Retinal pigment epithelial cell (primary cell): ENCODE data around the gene SPAG4.

Source experiments
- DNase-seq: peaks from one replicate; pipeline ENCODE4 v3.0.0-alpha.2; 2010; ENCODE audit warnings: low read depth
- H3K4me3 ChIP-seq: 2 replicates; pipeline ENCODE4 v1.5.1; 2011; ENCODE audit warnings: mild to moderate bottlenecking, low read length, control low read depth, moderate library complexity
- TF ChIP-seq, protein P1 (sequence below): conservative IDR thresholded peaks from 2 replicates; pipeline ENCODE4 v1.5.1; 2011; ENCODE audit warnings: low read depth, low read length, control low read depth, inconsistent platforms

Gene SPAG4

DNA sequence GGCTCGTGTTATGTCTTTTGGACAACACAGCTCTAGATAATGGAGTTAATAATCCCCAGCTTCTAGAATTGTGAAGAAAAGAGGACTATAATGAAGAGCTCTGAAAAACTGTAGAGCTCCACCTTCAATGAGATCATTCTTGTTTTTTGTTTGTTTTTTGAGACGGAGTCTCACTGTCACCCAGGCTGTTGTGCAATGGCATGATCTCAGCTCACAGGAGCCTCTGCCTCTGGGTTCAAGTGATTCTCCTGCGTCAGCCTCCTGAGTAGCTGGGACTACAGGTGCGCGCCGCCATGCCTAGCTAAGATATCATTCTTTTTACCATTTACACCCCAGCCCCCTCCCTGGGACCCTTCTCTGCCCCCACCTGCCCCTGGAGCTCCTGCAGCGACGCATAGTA lies 37.2 kb upstream of the SPAG4 start:
- DNase-seq: no peak

DNA sequence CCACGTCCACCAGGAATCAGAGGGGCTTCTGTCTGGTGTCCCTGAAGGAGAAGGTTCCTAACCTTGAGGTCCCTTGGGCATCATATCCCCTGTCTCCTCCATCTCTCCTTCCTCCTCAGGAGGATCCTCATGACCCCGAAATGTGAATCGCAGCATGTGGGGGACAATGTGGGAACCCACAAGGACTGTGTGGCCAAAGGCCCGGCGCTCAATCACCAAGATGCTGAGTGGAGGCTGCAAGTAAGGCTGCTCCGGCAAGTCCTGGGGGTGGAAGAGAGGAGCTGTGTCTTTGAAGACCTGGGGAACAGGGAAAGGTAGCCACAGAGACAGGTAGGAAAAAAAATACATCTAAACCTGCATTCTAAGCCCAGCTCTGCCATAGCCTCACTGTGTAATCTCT lies 36.4 kb upstream of the SPAG4 start:
- no peak for DNase-seq
- no peak overlapping the region for H3K4me3 ChIP-seq
- TF ChIP-seq, protein P1, sequence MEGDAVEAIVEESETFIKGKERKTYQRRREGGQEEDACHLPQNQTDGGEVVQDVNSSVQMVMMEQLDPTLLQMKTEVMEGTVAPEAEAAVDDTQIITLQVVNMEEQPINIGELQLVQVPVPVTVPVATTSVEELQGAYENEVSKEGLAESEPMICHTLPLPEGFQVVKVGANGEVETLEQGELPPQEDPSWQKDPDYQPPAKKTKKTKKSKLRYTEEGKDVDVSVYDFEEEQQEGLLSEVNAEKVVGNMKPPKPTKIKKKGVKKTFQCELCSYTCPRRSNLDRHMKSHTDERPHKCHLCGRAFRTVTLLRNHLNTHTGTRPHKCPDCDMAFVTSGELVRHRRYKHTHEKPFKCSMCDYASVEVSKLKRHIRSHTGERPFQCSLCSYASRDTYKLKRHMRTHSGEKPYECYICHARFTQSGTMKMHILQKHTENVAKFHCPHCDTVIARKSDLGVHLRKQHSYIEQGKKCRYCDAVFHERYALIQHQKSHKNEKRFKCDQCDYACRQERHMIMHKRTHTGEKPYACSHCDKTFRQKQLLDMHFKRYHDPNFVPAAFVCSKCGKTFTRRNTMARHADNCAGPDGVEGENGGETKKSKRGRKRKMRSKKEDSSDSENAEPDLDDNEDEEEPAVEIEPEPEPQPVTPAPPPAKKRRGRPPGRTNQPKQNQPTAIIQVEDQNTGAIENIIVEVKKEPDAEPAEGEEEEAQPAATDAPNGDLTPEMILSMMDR: no peak

More for the DNA sequence above, 37.2 kb upstream of the SPAG4 start:
- TF ChIP-seq, protein P1: no peak
- no peak overlapping the region for H3K4me3 ChIP-seq

DNA sequence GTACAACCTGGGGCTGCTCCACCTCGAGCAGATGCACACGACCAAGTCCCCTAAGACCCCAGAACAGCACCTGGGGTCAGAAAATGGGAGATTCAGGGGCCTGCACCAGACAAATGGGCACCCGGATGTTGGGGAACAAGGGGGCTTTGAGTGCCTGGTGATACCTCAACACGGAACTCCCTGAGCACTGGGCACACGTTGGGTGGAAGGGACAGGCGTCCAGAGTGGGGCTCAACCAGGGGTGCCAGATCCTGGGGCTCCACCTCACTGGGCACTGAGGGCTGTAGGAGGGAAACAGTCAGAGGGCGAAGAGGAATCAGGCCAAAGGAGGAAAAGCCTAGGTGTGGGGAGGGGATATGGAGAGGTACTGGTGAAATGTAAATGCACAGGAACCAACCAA lies 33.5 kb upstream of the SPAG4 start:
- DNase-seq: no peak
- TF ChIP-seq, protein P1: no peak
- no peak overlapping the region for H3K4me3 ChIP-seq

DNA sequence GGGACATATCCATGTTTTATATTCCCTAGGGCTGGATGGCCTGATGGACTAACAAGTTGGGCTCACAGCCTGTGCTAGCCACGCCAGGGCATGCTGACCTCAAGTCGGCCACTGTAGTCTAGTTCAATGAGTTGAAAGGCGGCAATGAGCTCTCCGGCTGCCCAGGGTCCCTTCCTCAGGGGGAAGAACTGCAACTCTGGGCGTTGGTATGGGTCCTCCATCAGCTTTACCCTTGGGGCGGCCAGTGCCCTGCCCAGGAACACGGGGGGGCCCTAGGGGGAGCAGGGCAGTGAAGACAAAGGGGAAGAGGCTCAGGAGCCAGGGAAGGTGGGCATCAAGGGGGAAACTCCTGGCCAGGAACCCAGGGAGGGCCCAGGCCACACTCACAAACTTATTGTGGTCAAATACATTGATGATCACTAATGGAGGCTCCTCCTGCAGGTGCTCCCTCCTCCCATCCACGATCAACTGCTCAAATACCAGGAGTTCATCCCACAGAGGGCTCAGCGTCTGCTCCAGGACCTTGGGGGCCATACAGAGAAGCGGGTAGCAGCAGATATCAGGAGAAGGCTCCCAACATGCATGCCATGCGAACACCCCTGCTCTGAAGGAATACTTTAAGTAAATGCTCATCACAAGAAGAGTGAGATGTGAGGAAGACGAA lies 32.8 kb upstream of the SPAG4 start:
- H3K4me3 ChIP-seq: no peak overlapping the region
- TF ChIP-seq, protein P1: no peak
- DNase-seq: no peak

DNA sequence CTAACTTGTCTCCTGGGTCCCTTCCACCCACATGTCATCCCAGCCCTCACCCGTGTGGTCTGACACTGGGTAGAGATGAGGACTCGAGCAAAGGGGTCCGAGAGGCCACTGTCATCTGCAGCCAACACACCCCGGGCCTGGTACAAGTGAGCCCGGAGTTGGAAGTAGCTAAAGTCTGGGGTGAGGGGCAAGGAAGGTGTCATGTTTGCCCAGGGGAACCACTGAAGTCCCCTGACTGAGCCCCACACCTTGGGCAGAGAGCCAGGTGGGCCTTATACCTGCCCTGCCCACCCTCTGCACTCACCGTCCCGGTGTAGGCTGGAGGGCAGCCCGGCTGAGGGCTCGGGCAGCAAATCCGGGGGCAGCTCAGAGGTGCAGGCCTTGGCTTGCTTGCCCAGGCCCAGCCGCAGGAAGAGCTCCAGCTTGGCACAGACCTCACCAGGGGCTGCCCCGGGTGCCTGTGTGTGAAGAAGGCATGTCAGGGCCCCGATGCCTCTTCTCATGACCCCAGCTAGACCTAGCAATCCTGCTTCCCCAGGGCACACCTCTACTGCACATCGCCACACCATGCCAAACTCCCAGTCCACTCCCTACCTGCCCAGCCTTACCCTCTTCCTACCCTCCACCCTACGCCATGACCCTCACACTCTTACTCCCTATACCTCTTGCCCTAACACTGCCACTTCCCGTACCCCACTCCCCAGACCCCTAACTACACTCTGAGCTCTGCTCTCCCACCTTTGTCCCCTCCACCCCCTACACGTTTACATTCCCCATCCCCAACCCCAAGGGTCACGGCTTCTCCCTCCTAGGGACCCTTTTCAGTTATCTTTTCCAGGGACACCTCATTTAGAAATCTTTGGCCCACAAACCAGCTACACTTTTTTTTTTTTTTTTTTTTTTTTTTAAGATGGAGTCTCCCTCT lies 31.7 kb upstream of the SPAG4 start:
- TF ChIP-seq, protein P1: no peak
- no peak for DNase-seq
- no peak overlapping the region for H3K4me3 ChIP-seq

DNA sequence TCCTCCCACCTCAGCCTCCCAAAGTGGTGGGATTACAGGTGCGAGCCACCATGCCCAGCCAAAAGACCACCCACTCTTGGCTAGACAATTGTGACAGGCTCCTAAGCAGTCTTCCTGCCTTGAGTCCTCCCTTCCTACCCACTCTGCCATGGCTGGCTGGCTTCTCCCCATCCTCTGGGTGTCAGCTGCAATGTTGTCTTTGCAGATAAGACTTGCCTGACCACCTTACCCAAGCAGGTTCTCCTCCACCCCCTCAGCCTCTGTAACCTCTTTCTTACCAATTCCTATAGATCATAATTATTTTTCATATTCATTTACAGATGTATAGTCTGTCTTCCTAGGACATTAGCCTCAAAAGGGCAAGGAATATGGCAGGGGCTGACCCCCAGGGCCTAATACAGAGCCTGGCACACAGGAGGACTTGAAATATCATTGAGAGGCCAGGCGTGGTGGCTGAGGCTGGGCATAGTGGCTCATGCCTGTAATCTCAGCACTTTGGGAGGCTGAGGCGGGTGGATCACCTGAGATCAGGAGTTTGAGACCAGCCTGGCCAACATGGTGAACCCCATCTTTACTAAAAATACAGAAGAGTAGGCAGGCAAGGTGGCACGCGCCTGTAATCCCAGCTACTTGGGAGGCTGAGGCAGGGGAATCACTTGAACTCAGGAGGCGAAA lies 28.7 kb upstream of the SPAG4 start:
- TF ChIP-seq, protein P1: no peak
- H3K4me3 ChIP-seq: no peak overlapping the region
- DNase-seq: no peak
